Tracheal epithelial cell (primary cell): ENCODE results near the gene GAPT. TPM values are rescaled to one million over a fixed set of nuclear protein-coding genes. Genes with fewer than 3 reads are reported as not detected.

Source experiments
- total RNA-seq: library from RNA; depleted of rRNA; stranded (reverse); fragments of >200 nt; gene quantifications from 2 replicates; pipeline ENCODE4 v1.2.1, GENCODE V29; 2014

Gene GAPT
- not detected in 2 replicates for total RNA-seq

DNA sequence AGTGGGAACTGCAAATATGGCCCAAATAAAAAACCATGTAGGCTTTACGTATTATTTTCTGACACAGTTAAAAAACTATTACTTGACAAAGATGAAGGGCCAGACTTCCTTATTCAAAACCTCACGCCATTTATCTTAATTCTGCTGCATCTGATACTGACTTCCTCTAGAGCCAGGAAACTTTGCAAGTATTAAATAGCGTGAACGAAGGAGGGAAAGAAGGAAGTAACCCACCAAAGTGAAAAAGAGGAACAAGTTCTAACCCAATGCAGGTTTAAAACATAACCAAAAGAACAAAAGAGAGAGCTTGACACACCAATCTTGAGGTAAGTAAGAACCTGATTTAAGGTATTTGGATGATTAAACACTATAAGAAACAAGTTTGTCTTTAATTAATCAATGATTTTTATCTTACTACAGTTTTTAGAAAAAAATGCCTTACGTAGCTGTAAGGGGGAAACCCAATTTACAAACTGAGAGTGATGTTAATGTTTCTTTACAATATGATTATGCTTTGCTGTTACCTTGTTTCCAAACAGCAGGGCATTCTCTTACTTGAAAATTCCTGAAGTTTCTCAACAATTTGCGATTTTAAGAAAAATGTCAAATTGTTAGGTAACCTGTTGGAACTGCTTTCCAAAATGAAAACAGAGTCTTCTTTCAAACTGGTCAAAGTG, at the start of gene GAPT:
Gene GAPT, plus strand, starts transcription at position 220 of the 677 bp plus-strand sequence. CDS start 3,102 bp downstream, outside the sequence.

GRCh38 chr5:58460002-58460731, 31.1 kb upstream of the GAPT start, which contains the start of gene PLK2:
TSS of gene PLK2 (minus strand) at chr5:58460086. CDS start at chr5:58459959, 127 bp downstream.

Other genes with a start within 250 kb of the GAPT start
- 188 and 707 TPM in 2 replicates for gene PLK2, start 31.3 kb upstream of the GAPT start, total RNA-seq
- gene RAB3C, start 91.6 kb downstream of the GAPT start, total RNA-seq, result not detected in 2 replicates